ENCODE results near the gene GPX4. TPM values are rescaled to one million over a fixed set of nuclear protein-coding genes. Genes with fewer than 3 reads are reported as not detected.
A peak's percentile ranks its signal among the peaks of the same experiment; 100 is the strongest.

GPX4 gene
- total and polyA plus RNA-seq, 10 of the 15 experiments (the other 5 are each of a cell fraction or from before 2014, with no cell fraction given) = 33.3 to 749 (median 297) TPM

DNA sequence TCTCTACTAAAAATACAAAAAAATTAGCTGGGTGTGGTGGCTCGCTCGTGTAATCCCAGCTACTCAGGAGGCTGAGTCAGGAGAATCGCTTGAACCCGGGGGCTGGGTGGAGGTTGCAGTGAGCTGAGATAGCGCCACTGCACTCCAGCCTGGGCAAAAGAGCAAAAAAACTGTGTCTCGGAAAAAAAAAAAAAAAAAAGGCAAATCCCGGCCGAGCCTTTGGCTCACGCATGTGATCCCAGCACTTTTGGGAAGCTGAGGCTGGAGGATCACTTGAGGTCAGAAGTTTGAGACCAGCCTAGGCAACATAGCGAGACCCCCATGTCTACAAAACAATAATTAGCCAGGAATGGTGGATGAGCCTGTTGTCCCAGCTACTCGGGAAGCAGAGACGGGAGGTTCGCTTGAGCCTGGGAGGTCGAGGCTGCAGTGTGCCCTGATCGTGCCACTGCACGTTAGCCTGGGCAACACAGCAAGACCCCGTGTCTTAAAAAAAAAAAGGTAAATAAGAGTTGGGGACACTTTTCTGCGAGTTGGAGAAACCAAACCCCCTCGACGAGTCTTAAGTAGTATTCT lies 574 bp upstream of the GPX4 start:
- H3K9me3 ChIP-seq (replicated peaks; ENCODE audit: control insufficient read depth, insufficient read depth, low read length) = no peaks in the 10 kb centered on the region; the same call in 2 of the 3 replicates
- H3K27ac ChIP-seq (ENCODE audit: control insufficient read depth, insufficient read depth) = peak overlapping the region; percentile 90
- H3K9ac ChIP-seq (ENCODE audit: control insufficient read depth, insufficient read depth, low read length) = peak overlapping the region; percentile 35
- ChIA-PET POLR2A (interaction anchor here (0.5 to 4.0 kb wide), 15 partner anchors 10 to 121 kb away, joined by 3 to 45 read pairs (median 5); partner anchors contain the start of genes ARHGAP45 and CNN2), RAD21 (ENCODE audit: unreplicated experiment) (interaction anchor here (0.7 to 2.7 kb wide), 10 partner anchors 12 to 157 kb away, joined by 3 to 13 read pairs (median 3); partner anchors contain the start of gene ARHGAP45), CTCF (interaction anchor here (0.6 to 1.5 kb wide), 8 partner anchors 10 to 163 kb away, joined by 3 to 6 read pairs (median 3); partner anchors contain the start of gene ARHGAP45), SMC1A (ENCODE audit: uncharacterized antibody, unreplicated experiment) (interaction anchor here (0.5 to 2.0 kb wide), 12 partner anchors 9 to 90 kb away, joined by 3 to 12 read pairs (median 4); partner anchors contain the start of genes ABCA7 and ARHGAP45)
- H3K4me3 ChIP-seq = no peak overlapping the region
- no peaks in the 10 kb centered on the region; the same call in 1 of the 2 replicates for H4K20me1 ChIP-seq (ENCODE audit: control insufficient read depth, insufficient read depth)
- intact Hi-C loops (cut with micrococcal nuclease; ENCODE audit: unreplicated experiment) (loop anchor here (2.0 to 5.0 kb wide), 5 partner anchors 26 to 139 kb away; partner anchors contain the start of genes ATP5F1D, RNU6-2 and TMEM259), in situ Hi-C loops (cut with MboI) (no loop called here)
- H3K27me3 ChIP-seq (replicated peaks in 1 of 2; ENCODE audit: control insufficient read depth in 2 of 2, insufficient read depth in 2 of 2, low read length in 1 of 2) = no peaks in the 10 kb centered on the region
- DNase-seq (ENCODE audit: low read depth, low spot score) = no peak
- H3K79me2 ChIP-seq (ENCODE audit: control insufficient read depth, insufficient read depth, low read length) = peaks cover 9% of the 10 kb centered on the region
- no peak overlapping the region for H2AFZ ChIP-seq (ENCODE audit: control insufficient read depth, low read depth, low read length)
- WGBS (ENCODE audit: insufficient coverage, insufficient replicate concordance, low lambda C conversion rate, missing lambda C conversion rate) = 6% methylated on average over 17 of the region's 20 CpGs
- peaks cover 39% of the 10 kb centered on the region for H3K4me1 ChIP-seq (ENCODE audit: control insufficient read depth, insufficient read depth, low read length)
- TF ChIP-seq, protein P1, sequence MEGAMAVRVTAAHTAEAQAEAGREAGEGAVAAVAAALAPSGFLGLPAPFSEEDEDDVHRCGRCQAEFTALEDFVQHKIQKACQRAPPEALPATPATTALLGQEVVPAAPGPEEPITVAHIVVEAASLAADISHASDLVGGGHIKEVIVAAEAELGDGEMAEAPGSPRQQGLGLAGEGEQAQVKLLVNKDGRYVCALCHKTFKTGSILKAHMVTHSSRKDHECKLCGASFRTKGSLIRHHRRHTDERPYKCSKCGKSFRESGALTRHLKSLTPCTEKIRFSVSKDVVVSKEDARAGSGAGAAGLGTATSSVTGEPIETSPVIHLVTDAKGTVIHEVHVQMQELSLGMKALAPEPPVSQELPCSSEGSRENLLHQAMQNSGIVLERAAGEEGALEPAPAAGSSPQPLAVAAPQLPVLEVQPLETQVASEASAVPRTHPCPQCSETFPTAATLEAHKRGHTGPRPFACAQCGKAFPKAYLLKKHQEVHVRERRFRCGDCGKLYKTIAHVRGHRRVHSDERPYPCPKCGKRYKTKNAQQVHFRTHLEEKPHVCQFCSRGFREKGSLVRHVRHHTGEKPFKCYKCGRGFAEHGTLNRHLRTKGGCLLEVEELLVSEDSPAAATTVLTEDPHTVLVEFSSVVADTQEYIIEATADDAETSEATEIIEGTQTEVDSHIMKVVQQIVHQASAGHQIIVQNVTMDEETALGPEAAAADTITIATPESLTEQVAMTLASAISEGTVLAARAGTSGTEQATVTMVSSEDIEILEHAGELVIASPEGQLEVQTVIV (IDR thresholded peaks at IDR 0.05; ENCODE audit: borderline replicate concordance, partially characterized antibody) = no peak
- TF ChIP-seq, protein P2, sequence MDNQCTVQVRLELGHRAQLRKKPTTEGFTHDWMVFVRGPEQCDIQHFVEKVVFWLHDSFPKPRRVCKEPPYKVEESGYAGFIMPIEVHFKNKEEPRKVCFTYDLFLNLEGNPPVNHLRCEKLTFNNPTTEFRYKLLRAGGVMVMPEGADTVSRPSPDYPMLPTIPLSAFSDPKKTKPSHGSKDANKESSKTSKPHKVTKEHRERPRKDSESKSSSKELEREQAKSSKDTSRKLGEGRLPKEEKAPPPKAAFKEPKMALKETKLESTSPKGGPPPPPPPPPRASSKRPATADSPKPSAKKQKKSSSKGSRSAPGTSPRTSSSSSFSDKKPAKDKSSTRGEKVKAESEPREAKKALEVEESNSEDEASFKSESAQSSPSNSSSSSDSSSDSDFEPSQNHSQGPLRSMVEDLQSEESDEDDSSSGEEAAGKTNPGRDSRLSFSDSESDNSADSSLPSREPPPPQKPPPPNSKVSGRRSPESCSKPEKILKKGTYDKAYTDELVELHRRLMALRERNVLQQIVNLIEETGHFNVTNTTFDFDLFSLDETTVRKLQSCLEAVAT (IDR thresholded peaks at IDR 0.05) = peak; percentile 78; the same call in 1 of the 2 replicates
- TF ChIP-seq SMAD1 (IDR thresholded peaks at IDR 0.05; ENCODE audit: low read depth, partially characterized antibody) (peak; percentile 78), LARP7 (IDR thresholded peaks at IDR 0.05) (0 out of 2 replicates have a peak, but pooled peaks have one; percentile 15), ZZZ3 (IDR thresholded peaks at IDR 0.05; ENCODE audit: control insufficient read depth, insufficient read length, low read depth) (no peak), RUNX3 (IDR thresholded peaks at IDR 0.05; ENCODE audit: low read length) (0 out of 2 replicates have a peak, but pooled peaks have one; percentile 28), SMARCA5 (IDR thresholded peaks at IDR 0.05) (peak; percentile 67)
- TF ChIP-seq, protein P3, sequence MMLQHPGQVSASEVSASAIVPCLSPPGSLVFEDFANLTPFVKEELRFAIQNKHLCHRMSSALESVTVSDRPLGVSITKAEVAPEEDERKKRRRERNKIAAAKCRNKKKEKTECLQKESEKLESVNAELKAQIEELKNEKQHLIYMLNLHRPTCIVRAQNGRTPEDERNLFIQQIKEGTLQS (IDR thresholded peaks at IDR 0.05; ENCODE audit: borderline replicate concordance, extremely low read depth, low read depth, low read length) = 0 out of 2 replicates have a peak, but pooled peaks have one; percentile 2
- TF ChIP-seq, protein P4, sequence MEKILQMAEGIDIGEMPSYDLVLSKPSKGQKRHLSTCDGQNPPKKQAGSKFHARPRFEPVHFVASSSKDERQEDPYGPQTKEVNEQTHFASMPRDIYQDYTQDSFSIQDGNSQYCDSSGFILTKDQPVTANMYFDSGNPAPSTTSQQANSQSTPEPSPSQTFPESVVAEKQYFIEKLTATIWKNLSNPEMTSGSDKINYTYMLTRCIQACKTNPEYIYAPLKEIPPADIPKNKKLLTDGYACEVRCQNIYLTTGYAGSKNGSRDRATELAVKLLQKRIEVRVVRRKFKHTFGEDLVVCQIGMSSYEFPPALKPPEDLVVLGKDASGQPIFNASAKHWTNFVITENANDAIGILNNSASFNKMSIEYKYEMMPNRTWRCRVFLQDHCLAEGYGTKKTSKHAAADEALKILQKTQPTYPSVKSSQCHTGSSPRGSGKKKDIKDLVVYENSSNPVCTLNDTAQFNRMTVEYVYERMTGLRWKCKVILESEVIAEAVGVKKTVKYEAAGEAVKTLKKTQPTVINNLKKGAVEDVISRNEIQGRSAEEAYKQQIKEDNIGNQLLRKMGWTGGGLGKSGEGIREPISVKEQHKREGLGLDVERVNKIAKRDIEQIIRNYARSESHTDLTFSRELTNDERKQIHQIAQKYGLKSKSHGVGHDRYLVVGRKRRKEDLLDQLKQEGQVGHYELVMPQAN (conservative IDR thresholded peaks at IDR 0.05) = peak; percentile 12; the same call in 1 of the 2 replicates
- FAIRE-seq = no peak
- TSS peak; percentile 97 for BruUV-seq (replicated peaks)
- peak overlapping the region; percentile 86 for H3K4me2 ChIP-seq (ENCODE audit: control insufficient read depth, insufficient read depth)
- no peak for ATAC-seq
- peaks cover 0 to 5% of the 10 kb centered on the region in 2 experiments; a peak in 2 of 4 replicates for H3K36me3 ChIP-seq (ENCODE audit: control insufficient read depth in 2 of 2, insufficient read depth in 2 of 2, low read length in 1 of 2)
